ENCODE results near the gene PPP1R14D. TPM values are rescaled to one million over a fixed set of nuclear protein-coding genes. Genes with fewer than 3 reads are reported as not detected.
A peak's percentile ranks its signal among the peaks of the same experiment; 100 is the strongest.

The PPP1R14D gene
- polyA plus RNA-seq, 6 donors from 2014 or later, result not detected

DNA sequence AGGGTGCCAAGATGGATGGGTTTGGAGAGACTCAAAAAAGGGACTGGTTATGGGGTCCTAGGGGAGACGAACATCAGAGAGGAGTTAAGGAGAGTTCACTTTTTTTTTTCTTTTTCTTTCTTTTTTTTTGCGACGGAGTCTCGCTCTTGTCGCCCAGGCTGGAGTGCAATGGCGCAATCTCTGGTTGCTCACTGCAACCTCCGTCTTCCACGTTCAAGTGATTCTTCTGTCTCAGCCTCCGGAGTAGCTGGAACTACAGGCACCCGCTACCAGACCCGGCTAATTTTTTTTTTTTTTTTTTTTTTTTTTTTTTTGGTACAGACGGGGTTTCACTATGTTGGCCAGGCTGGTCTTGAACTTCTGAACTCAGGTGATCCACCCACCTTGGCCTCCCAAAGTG, 16.5 kb upstream of the PPP1R14D start:
- Mint-ChIP-seq H3K36me3 (no peaks in the 10 kb centered on the region), H3K4me1 (peaks cover 27 to 43% (median 39%) of the 10 kb centered on the region in 3 donors), H3K9me3 (no peaks in the 10 kb centered on the region), H3K27me3 (no peaks in the 10 kb centered on the region), H3K27ac (peak overlapping the region in 3 of 6 donors; percentile 68 to 84 (median 72)), H3K4me3 (peak overlapping the region; percentile 84 to 94 (median 92))
- DNase-seq, result no peak
- ATAC-seq (ENCODE audit: low read depth in 2 of 2), result no peak

DNA sequence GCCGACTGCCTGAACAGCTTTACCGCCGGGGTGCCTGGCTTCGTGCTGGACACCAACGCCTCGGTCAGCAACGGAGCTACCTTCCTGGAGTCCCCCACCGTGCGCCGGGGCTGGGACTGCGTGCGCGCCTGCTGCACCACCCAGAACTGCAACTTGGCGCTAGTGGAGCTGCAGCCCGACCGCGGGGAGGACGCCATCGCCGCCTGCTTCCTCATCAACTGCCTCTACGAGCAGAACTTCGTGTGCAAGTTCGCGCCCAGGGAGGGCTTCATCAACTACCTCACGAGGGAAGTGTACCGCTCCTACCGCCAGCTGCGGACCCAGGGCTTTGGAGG, 16.2 kb upstream of the PPP1R14D start:
- H3K4me1 Mint-ChIP-seq, result peaks cover 27 to 43% (median 39%) of the 10 kb centered on the region in 3 donors
- peak overlapping the region in 3 of 6 donors; percentile 68 to 84 (median 72) for H3K27ac Mint-ChIP-seq

GRCh38 chr15:40843885-40844695, 15.6 kb upstream of the PPP1R14D start, which contains the start of gene SPINT1:
SPINT1 (plus strand) TSS chr15:40844048; CDS start chr15:40844555, 507 bp downstream.
- ATAC-seq (ENCODE audit: low read depth in 2 of 2) (peak; percentile 50 to 52), DNase-seq (peak; percentile 26)
- H3K36me3 Mint-ChIP-seq, result no peaks in the 10 kb centered on the region
- H3K4me3 Mint-ChIP-seq, result peak within 1 kb of the TSS; percentile 87 to 94 (median 92)
- peak within 1 kb of the TSS in 5 of 6 donors; percentile 10 to 84 (median 69) for H3K27ac Mint-ChIP-seq
- H3K4me1 Mint-ChIP-seq, result peaks cover 27 to 43% (median 39%) of the 10 kb centered on the region in 3 donors
- H3K9me3 Mint-ChIP-seq, result no peaks in the 10 kb centered on the region
- H3K27me3 Mint-ChIP-seq, result no peaks in the 10 kb centered on the region

More for the DNA sequence above, 16.2 kb upstream of the PPP1R14D start:
- H3K9me3 Mint-ChIP-seq, result no peaks in the 10 kb centered on the region
- peak; percentile 62 to 68 for ATAC-seq (ENCODE audit: low read depth in 2 of 2)
- H3K36me3 Mint-ChIP-seq, result no peaks in the 10 kb centered on the region
- peak; percentile 47 for DNase-seq
- no peaks in the 10 kb centered on the region for H3K27me3 Mint-ChIP-seq
- H3K4me3 Mint-ChIP-seq, result peak overlapping the region; percentile 84 to 94 (median 92)

DNA sequence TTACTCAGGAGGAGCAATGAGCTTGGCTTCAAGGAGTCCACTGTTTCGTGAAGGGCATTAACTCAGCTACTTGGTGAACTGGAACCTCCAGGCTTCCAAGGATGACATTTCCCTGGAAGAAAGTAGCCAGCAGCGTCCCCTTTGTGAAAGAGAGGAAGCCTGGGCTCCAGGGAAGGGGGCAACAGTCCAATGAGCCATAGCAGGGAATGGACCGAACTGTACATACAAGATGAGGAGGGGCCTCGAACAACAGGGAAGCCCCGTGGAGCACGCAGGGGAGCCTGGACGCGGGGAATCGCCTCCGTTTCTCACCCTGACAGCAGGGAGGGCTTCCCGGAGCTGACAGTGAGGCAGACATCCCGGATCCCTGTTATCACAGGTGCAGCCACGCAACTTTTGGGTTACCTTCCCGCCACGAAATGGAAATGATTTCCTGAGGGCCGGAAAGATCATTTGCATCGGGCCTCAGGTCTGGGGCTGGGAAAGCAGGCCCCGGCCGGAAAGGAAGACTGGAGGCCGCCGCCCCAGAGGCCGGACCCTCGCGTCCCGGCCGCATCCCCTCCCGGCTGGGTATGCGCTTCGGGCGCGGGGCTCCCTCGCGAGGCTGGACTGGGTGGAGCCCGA, 14.9 kb upstream of the PPP1R14D start:
- DNase-seq, result no peak
- H3K4me1 Mint-ChIP-seq, result peaks cover 27 to 43% (median 39%) of the 10 kb centered on the region in 3 donors
- ATAC-seq (ENCODE audit: low read depth in 2 of 2), result no peak
- H3K27ac Mint-ChIP-seq, result peak overlapping the region in 2 of 6 donors; percentile 10 to 49
- peak overlapping the region; percentile 80 to 92 (median 88) for H3K4me3 Mint-ChIP-seq
- no peaks in the 10 kb centered on the region for H3K27me3 Mint-ChIP-seq
- H3K36me3 Mint-ChIP-seq, result no peaks in the 10 kb centered on the region
- no peaks in the 10 kb centered on the region for H3K9me3 Mint-ChIP-seq

DNA sequence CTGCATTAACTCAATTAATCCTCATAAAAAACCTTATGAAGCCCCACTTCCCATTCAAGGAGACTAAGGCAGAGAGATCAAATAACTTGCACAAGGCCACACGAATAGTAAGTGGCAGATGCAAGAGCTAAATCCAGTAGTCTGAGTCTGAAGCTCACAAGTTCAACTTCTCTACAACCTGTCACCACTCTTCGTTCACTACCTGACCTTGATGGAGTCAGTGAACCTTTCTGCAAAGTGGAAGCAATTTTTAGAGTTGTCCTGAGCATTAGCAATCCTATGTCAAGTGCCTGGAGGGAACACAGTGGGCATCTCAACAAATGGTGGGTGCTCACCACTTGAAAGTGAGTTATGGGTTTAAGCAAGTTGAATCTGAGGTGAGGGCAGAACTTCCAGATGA, 13.2 kb upstream of the PPP1R14D start:
- ATAC-seq (ENCODE audit: low read depth in 2 of 2), result no peak
- DNase-seq, result no peak
- H3K4me3 Mint-ChIP-seq, result peak overlapping the region in 3 of 8 donors; percentile 15 to 89 (median 20)
- no peaks in the 10 kb centered on the region for H3K27me3 Mint-ChIP-seq
- H3K4me1 Mint-ChIP-seq, result peaks cover 16 to 27% (median 24%) of the 10 kb centered on the region in 3 donors
- no peaks in the 10 kb centered on the region for H3K36me3 Mint-ChIP-seq
- H3K27ac Mint-ChIP-seq, result no peak overlapping the region
- no peaks in the 10 kb centered on the region for H3K9me3 Mint-ChIP-seq

DNA sequence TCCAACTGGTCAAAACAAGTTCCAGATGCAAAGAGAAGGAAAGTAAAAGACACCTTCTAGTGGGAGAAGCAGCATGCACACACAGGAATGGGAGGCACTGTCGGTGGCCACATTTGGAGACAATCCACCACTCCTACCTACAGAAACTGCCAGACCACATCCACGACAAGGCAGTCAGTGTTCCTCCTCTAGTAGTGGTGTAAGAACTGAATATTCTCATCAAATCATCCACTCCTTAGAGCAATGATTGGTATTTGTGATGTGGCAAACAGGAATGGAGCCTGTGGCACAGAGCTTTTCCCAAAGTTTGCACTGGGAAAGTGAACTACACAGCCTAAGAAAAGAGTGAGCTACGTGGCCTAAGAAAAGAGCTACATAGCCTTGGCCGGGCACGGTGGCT, 10.2 kb upstream of the PPP1R14D start:
- DNase-seq (no peak), ATAC-seq (ENCODE audit: low read depth in 2 of 2) (no peak)
- Mint-ChIP-seq H3K27me3 (no peaks in the 10 kb centered on the region), H3K9me3 (no peaks in the 10 kb centered on the region), H3K36me3 (no peaks in the 10 kb centered on the region), H3K27ac (no peak overlapping the region), H3K4me1 (peaks cover 3 to 6% (median 4%) of the 10 kb centered on the region in 3 donors), H3K4me3 (peak overlapping the region in 1 of 8 donors; percentile 34)

DNA sequence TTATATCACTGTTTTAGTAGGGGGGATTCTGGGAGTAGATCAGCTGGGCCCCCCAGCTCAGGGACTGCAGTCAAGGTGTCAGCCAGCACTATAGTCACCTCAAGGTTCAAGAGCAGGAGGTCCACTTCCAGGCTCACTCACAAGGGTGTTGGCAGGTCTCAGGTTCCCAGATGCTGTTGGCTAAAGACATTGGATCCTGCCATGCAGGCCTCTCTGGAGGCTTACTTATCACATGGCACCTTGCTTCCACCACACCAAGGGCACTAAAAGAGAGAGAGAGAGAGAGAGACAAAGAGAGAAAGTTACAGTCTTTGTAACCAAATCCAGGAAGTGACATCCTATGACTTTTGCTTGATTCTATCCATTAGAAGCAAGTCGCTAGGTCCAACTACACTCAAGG, 7.5 kb upstream of the PPP1R14D start:
- peak overlapping the region in 1 of 6 donors; percentile 63 for H3K27ac Mint-ChIP-seq

DNA sequence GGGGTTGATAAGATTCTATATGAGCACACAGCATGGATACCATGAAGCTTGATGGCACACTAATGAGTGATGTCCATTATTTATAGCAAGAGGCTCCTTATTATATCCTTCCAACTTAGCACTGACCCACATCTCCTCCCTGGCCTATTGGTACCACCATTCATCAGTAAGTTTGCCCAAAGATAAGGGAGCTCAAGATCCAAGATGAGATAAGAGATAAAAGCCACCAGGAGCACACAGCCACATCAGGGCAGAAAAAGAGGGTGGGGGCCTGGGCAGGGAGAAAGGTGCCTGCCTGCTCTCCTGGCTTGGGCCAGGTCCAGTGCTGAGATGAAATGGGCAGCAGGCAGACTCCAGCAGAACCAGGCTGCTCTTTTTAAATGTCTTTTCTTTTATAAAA, 4.4 kb upstream of the PPP1R14D start:
- Mint-ChIP-seq H3K27me3 (peaks cover 0 to 4% (median 0%) of the 10 kb centered on the region in 3 donors), H3K4me1 (no peaks in the 10 kb centered on the region), H3K27ac (no peak overlapping the region), H3K36me3 (peaks cover 0 to 8% of the 10 kb centered on the region in 2 donors), H3K9me3 (no peaks in the 10 kb centered on the region), H3K4me3 (no peak overlapping the region)
- no peak for ATAC-seq (ENCODE audit: low read depth in 2 of 2)
- no peak for DNase-seq

More for the DNA sequence above, 7.5 kb upstream of the PPP1R14D start:
- no peaks in the 10 kb centered on the region for H3K9me3 Mint-ChIP-seq
- H3K27me3 Mint-ChIP-seq, result no peaks in the 10 kb centered on the region
- no peaks in the 10 kb centered on the region for H3K4me1 Mint-ChIP-seq
- peaks cover 0 to 8% of the 10 kb centered on the region in 2 donors for H3K36me3 Mint-ChIP-seq
- DNase-seq (no peak), ATAC-seq (ENCODE audit: low read depth in 2 of 2) (no peak)
- H3K4me3 Mint-ChIP-seq, result no peak overlapping the region

DNA sequence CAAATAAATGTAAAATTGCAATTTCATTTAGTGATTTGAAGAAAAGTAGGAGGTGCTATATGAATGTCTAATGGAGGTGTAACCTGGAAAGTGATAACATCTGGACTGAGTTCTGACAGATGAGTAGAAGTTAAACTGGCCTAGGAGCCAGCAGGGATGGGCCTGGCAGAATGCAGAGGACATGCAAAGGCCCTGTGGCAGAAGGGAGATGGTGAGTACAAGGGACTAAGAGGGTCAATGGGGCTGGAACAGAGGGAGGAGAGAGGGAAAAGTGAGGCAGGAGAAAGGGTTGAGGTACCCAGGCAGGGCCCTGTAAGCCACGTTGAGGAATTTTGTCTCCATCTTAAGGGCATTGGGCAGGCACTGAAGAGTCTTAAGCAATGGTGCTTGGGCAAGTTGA, 3.4 kb upstream of the PPP1R14D start:
- H3K27me3 Mint-ChIP-seq, result peaks cover 0 to 4% (median 0%) of the 10 kb centered on the region in 3 donors
- DNase-seq, result no peak
- H3K36me3 Mint-ChIP-seq, result peaks cover 0 to 8% of the 10 kb centered on the region in 2 donors
- no peak overlapping the region for H3K4me3 Mint-ChIP-seq
- H3K9me3 Mint-ChIP-seq, result peaks cover 0 to 1% (median 0%) of the 10 kb centered on the region in 7 donors
- ATAC-seq (ENCODE audit: low read depth in 2 of 2), result no peak
- H3K27ac Mint-ChIP-seq, result peak overlapping the region in 1 of 6 donors; percentile 87
- no peaks in the 10 kb centered on the region for H3K4me1 Mint-ChIP-seq

GRCh38 chr15:40830884-40831283, 2.4 kb upstream of the PPP1R14D start:
- no peak for DNase-seq
- Mint-ChIP-seq H3K4me3 (no peak overlapping the region), H3K36me3 (peaks cover 0 to 8% of the 10 kb centered on the region in 2 donors), H3K27ac (no peak overlapping the region), H3K9me3 (peaks cover 0 to 1% (median 0%) of the 10 kb centered on the region in 7 donors), H3K27me3 (peaks cover 0 to 4% (median 0%) of the 10 kb centered on the region in 3 donors), H3K4me1 (no peaks in the 10 kb centered on the region)
- no peak for ATAC-seq (ENCODE audit: low read depth in 2 of 2)

DNA sequence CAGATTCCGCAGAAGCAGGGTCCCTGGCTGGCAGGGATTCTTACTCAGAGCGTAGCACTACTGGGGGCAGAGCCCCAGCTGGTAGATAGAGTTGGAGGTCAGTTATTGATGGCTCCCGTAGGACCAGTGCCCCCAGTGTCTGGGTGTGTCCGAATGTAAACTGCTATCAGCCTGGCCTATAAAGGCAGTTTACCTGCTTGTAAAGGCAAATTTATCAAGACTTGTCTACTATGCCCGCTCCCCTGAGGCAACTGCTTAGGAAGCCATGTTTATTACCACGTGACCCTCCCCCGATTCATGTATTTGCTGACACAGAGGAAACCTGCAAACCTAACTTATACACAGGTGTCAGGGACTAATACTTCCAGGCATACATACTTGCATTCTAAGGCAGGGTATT, 607 bp upstream of the PPP1R14D start:
- Mint-ChIP-seq H3K27ac (no peak overlapping the region), H3K9me3 (peaks cover 0 to 1% (median 0%) of the 10 kb centered on the region in 7 donors), H3K4me3 (no peak overlapping the region), H3K4me1 (no peaks in the 10 kb centered on the region), H3K27me3 (peaks cover 0 to 4% (median 0%) of the 10 kb centered on the region in 3 donors), H3K36me3 (peaks cover 0 to 8% of the 10 kb centered on the region in 2 donors)
- DNase-seq (no peak), ATAC-seq (ENCODE audit: low read depth in 2 of 2) (no peak)

DNA sequence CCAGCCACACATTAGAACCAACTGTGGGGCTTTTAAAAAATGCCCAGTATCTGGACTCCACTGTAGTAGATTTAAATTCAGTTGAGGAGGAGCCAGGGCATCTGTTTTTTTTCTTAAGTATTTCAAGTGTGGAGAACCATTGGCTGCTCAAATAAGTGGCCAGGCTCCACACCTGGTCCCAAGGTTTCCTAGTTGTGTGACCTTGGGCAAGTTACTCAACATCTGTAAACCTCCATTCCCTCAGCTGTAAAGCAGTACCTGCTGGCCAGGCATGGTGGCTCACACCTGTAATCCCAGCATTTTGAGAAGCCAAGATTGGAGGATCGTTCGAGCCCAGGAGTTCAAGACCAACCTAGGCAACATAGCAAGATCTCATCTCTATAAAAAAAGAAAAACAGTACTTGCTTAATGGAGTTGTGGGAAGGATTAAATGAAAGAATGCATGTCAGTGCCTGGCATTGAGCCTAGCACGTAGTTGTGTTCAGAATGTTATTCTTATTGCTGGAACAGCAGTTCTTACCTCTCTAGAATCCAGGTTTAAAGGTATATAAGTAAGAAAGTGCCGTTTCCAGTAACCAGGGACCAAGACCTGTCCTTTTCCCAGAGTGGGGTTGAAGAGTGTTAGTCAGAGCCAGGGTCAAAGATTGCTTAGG, 2.0 kb downstream of the PPP1R14D start:
- Mint-ChIP-seq H3K4me1 (no peaks in the 10 kb centered on the region), H3K4me3 (no peak overlapping the region), H3K9me3 (peaks cover 0 to 2% (median 0%) of the 10 kb centered on the region in 7 donors), H3K27ac (no peak overlapping the region), H3K36me3 (peaks cover 0 to 4% of the 10 kb centered on the region in 2 donors), H3K27me3 (peaks cover 0 to 4% (median 0%) of the 10 kb centered on the region in 3 donors)
- ATAC-seq (ENCODE audit: low read depth in 2 of 2), result no peak
- DNase-seq, result no peak

- H3K27me3 Mint-ChIP-seq, result peaks cover 0 to 4% (median 0%) of the 10 kb centered on the region in 3 donors
- no peaks in the 10 kb centered on the region for H3K4me1 Mint-ChIP-seq
- no peaks in the 10 kb centered on the region for H3K36me3 Mint-ChIP-seq
- H3K4me3 Mint-ChIP-seq, result no peak overlapping the region
- peaks cover 0 to 2% (median 0%) of the 10 kb centered on the region in 7 donors for H3K9me3 Mint-ChIP-seq
- no peak for ATAC-seq (ENCODE audit: low read depth in 2 of 2)
- no peak for DNase-seq
- H3K27ac Mint-ChIP-seq, result no peak overlapping the region
These were observed 2.7 kb downstream of the PPP1R14D start for GRCh38 chr15:40825661-40826422.

All from naive B cell (primary cell).